ENCODE data around the gene FAF1. TPM values are rescaled to one million over a fixed set of nuclear protein-coding genes. Genes with fewer than 3 reads are reported as not detected.
A peak's percentile ranks its signal among the peaks of the same experiment; 100 is the strongest.

FAF1 gene
- total and polyA plus RNA-seq, 2 donors (not counting 1 experiment from before 2014, with no cell fraction given): 39.6 to 40.0 TPM

DNA sequence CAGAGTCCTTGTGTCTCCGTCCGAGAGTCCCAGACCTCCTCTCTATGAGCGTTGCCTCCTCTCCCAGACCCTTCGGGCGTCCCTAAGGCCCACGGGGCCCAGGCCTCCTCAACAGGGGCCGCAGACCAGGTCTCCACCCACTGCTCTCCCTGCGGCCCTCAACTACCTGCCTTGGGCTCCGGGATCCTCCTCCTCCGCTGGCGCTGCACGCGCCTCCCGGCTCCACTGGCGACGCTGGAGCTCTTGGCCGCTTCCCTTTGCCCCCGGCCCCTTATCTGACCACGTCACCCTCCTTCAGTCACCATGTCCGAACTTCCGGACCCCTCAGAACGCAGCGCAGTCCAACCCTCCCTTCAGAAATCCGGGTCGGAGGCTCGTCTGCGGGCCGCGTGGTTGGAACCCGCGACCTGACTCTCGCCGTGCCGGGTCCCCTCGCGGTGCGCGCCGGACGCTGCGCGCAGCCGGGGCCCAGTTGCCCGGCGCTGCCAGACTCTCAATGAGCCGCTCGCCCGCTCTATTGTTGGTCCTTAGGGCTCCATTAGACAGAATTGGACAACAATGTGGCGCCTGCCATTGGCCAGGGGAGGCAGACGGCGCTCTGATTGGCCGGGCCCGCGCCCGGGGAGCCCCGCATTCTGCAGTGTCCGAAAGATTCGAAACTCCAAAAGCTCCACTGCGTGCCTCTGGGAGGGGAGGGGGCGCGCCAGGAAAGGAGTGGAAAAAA lies 537.0 kb downstream of the FAF1 start, which contains the start of gene DMRTA2:
TSS of gene DMRTA2 (minus strand) at position 498 of the 724 bp plus-strand sequence. CDS start 1,907 bp downstream, outside the sequence.
- Histone ChIP-seq H2AFZ (ENCODE audit: low read length) (no peak within 1 kb of the TSS), H3K9me3 (ENCODE audit: control insufficient read depth, insufficient read depth, low read depth, low read length) (no peaks in the 10 kb centered on the region), H3K27me3 (ENCODE audit: control insufficient read depth, insufficient read depth, low read length) (peaks cover 98% of the 10 kb centered on the region), H4K20me1 (ENCODE audit: control insufficient read depth, extremely low read depth, insufficient read depth, low read length) (no peaks in the 10 kb centered on the region), H3K4me3 (replicated peaks in 1 of 4; ENCODE audit: control extremely low read depth in 1 of 4, insufficient read depth in 1 of 4, low read depth in 3 of 4, low read length in 4 of 4) (peak within 1 kb of the TSS in 3 of 4 experiments; percentile 2 to 17 (median 6)), H3K36me3 (ENCODE audit: control insufficient read depth, insufficient read depth, low read length) (no peaks in the 10 kb centered on the region), H3K9ac (ENCODE audit: insufficient read depth, low read length) (no peak within 1 kb of the TSS), H3K4me2 (ENCODE audit: extremely low read depth, insufficient read depth, low read length) (peak within 1 kb of the TSS; percentile 44), H3K79me2 (ENCODE audit: control insufficient read depth, insufficient read depth, low read length) (no peaks in the 10 kb centered on the region), H3K27ac (ENCODE audit: insufficient read depth, low read length) (no peak within 1 kb of the TSS), H3K4me1 (ENCODE audit: control insufficient read depth, extremely low read depth, insufficient read depth, low read length) (no peaks in the 10 kb centered on the region)
- peak in 1 of 2 donors; percentile 29 for DNase-seq (ENCODE audit: low read depth in 2 of 2)
- peak; percentile 83 for TF ChIP-seq EZH2 (IDR thresholded peaks at IDR 0.05; ENCODE audit: low read length, missing control alignments)
- TF ChIP-seq, protein P1, sequence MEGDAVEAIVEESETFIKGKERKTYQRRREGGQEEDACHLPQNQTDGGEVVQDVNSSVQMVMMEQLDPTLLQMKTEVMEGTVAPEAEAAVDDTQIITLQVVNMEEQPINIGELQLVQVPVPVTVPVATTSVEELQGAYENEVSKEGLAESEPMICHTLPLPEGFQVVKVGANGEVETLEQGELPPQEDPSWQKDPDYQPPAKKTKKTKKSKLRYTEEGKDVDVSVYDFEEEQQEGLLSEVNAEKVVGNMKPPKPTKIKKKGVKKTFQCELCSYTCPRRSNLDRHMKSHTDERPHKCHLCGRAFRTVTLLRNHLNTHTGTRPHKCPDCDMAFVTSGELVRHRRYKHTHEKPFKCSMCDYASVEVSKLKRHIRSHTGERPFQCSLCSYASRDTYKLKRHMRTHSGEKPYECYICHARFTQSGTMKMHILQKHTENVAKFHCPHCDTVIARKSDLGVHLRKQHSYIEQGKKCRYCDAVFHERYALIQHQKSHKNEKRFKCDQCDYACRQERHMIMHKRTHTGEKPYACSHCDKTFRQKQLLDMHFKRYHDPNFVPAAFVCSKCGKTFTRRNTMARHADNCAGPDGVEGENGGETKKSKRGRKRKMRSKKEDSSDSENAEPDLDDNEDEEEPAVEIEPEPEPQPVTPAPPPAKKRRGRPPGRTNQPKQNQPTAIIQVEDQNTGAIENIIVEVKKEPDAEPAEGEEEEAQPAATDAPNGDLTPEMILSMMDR (conservative IDR thresholded peaks at IDR 0.05 in 1 of 2, IDR thresholded peaks at IDR 0.05 in 1 of 2; ENCODE audit: low read depth in 1 of 2, low read length in 2 of 2): no peak

DNA sequence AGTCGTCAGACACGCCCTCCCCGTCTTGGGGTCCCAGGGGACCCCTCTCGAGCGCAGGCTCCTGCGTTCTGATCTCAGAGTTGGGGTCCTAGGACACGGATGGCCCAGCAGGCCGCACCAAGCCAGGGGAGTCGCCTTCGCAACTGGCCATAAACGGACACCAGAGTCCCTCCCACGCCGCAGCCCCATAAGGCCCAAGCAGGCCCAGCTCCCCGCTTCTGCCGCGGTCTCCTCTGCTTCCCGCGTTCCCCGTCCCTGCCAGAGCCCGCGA lies 537.5 kb downstream of the FAF1 start:
- no peak overlapping the region for H3K4me2 ChIP-seq (ENCODE audit: extremely low read depth, insufficient read depth, low read length)
- no peak overlapping the region for H3K9ac ChIP-seq (ENCODE audit: insufficient read depth, low read length)

More for the DNA sequence above, 537.5 kb downstream of the FAF1 start:
- Histone ChIP-seq H3K27me3 (ENCODE audit: control insufficient read depth, insufficient read depth, low read length) (peaks cover 98% of the 10 kb centered on the region), H2AFZ (ENCODE audit: low read length) (no peak overlapping the region), H3K79me2 (ENCODE audit: control insufficient read depth, insufficient read depth, low read length) (no peaks in the 10 kb centered on the region), H3K36me3 (ENCODE audit: control insufficient read depth, insufficient read depth, low read length) (no peaks in the 10 kb centered on the region), H3K9me3 (ENCODE audit: control insufficient read depth, insufficient read depth, low read depth, low read length) (no peaks in the 10 kb centered on the region), H3K4me3 (replicated peaks in 1 of 4; ENCODE audit: control extremely low read depth in 1 of 4, insufficient read depth in 1 of 4, low read depth in 3 of 4, low read length in 4 of 4) (no peak overlapping the region), H3K4me1 (ENCODE audit: control insufficient read depth, extremely low read depth, insufficient read depth, low read length) (no peaks in the 10 kb centered on the region), H4K20me1 (ENCODE audit: control insufficient read depth, extremely low read depth, insufficient read depth, low read length) (no peaks in the 10 kb centered on the region), H3K27ac (ENCODE audit: insufficient read depth, low read length) (no peak overlapping the region)
- TF ChIP-seq EZH2 (IDR thresholded peaks at IDR 0.05; ENCODE audit: low read length, missing control alignments): peak; percentile 80
- TF ChIP-seq, protein P1 (conservative IDR thresholded peaks at IDR 0.05 in 1 of 2, IDR thresholded peaks at IDR 0.05 in 1 of 2; ENCODE audit: low read depth in 1 of 2, low read length in 2 of 2): no peak
- DNase-seq (ENCODE audit: low read depth in 2 of 2): no peak
